NCI-H2171 treated with DMSO at 0.1 percent for 48 hours (cell line): ENCODE measurements around the gene B3GALNT1.

Experiments used
- DNase-seq: peaks from one replicate; lab custom pipeline; 2025; lab: John Stamatoyannopoulos, UW

Gene B3GALNT1, protein sequence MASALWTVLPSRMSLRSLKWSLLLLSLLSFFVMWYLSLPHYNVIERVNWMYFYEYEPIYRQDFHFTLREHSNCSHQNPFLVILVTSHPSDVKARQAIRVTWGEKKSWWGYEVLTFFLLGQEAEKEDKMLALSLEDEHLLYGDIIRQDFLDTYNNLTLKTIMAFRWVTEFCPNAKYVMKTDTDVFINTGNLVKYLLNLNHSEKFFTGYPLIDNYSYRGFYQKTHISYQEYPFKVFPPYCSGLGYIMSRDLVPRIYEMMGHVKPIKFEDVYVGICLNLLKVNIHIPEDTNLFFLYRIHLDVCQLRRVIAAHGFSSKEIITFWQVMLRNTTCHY

DNA sequence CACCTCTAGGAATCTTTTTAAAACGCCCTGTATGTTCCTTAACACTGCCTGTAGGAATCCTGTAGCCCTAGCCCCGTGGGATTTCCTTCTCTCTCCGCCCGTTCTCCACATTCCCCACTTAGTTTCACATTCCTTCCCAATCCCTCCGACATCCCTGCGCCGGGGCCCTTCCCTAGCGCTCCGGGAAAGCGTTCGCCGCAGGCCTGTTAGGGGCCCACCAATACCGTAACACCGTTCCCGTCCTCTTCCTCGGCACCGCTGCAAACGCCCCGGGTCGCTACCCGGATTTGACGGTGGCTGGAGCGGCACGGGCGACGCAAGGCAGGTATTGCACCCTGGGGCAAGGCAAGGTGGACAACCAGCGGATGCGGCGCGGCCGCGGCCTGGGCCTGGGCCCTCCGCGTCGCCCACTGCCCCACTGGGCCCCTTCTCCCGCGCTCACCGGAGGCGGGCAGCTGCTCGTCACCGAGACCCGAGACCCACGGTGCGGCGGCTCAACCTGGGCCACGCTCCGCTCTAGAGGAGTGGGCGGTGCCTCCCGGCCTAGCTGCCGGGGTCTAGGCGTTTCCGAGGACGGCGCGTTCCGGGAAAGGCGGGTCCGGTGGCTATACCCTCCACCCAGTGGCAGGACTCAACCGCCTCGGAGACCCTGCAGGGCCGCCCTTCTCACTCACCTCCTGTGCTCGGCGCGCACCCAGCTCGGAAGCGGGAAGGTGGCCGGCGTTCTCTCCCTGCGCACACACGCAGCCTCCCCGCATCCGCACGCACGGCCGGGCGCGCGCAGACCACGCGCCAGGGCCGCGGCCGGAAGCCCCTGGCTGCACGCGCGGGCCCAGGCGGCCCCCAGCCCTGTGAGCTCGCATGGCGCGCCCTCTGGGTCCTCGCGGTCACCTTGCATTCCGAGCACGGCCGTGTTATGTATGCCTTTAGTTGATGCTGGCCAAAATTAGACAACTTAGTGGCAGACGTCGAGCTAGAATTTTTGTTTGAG is at the start of gene B3GALNT1:
TSS of gene B3GALNT1 (minus strand) at position 789 of the 991 bp plus-strand sequence. CDS start 18,595 bp downstream, outside the sequence.
- peak; percentile 56 for DNase-seq

DNA sequence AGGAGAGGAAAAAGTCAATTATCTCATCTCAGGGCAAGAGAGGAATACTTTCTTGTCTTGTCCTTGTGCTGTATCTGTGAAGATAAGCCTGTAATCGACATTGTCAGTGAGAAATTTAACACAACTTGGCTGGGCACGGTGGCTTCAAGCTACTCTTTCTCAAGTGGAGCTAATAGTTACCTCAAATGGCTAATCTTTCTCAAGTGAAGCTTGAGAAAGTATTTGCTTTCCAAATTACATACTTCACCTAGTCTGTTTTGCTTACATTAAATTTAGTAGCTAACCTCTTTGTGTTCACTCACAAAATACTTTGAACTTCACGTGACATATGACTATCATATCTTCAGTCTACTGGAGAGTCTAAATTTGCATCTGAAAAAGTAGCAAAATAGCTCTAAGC is 48.3 kb upstream of the B3GALNT1 start:
- no peak for DNase-seq

DNA sequence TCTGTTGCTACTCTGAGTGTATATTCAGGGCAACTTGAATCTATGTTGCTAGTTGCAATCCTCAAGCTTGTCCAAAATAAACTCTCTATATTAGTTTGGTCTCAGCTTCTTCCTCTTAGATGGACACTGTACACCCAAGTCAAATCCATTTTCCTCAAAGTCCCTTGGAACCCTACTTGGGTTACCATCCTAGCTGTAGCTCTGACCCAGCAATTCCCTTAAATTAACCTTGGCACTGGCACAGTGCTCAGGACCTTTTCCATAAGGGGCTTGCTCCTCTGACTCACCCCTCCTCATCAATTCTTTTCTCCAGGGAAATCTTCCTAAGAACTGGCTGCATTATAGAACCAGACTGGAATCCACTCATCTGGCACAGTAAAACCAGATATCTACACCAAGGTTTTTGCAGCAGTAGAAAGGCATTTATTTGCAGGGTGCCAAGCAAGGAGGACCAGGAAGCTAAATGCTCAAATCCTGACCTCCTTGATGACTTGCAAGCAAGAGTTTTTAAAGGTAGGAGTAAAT is 44.9 kb upstream of the B3GALNT1 start:
- no peak for DNase-seq

DNA sequence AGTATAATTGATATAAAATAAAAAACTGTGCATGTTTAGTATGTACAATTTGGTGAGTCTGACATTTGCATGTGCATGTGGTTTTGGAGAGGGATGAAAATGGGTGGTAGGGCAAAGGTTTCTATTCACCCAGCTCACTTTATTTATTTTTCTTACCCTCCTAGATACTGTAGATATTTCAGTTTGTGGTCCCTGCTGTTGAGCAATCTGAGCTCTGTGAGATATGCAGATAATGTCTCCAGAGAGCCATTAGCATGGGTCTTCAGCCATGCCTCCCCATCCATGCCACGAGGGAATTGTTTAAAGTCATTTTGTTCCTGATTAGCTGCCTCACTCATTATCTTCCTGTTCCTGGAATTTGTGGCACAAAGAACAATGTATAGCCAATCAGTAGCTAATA is 44.4 kb upstream of the B3GALNT1 start:
- peak; percentile 25 for DNase-seq

DNA sequence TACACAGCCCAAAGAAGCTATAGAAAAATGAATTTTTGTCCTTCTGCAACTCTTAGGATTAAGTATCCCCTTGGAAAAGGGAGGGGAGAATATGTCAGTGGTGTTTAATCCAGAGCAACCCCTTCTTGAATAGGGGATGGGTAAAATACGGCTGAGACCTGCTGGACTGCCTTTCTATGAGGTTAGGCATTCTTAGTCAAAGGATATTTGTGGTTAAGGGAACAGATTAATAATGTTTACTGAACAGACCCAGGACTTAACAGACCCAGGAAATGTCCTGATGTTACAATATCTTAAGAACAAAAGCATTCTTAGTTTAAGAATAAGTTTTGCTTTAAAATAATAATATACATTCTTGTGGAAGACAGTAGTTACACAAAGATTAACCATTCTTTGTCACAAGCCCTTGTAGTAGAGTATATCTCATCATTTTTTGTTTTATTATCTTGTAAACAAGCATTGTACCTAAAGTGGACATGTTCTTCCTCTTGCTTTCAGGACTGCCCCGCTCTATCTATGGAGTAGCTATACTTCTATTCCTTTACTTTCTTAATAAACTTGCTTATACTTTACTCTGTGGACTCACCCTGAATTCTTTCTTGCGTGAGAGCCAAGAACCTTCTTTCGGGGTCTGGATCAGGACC is 43.8 kb upstream of the B3GALNT1 start:
- DNase-seq, result no peak

DNA sequence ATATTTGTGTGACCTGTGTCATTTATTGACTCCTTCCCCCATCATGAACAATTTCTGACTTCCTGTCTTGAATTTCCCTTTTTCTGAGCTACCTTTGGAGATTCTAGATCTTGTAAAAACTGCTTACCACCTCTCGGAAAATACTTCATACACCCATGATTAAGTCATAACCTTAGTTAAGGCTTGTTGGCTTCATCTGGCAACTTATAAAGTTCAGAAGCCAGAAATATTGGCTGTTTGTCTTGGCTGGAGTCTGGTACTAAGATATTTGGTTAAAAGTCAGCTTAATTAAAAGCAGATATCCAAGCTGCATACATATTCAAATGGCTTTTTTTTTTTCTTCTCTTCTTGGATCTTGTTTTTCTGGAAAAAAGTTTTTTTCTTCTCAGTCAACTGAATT is 37.3 kb upstream of the B3GALNT1 start:
- no peak for DNase-seq

DNA sequence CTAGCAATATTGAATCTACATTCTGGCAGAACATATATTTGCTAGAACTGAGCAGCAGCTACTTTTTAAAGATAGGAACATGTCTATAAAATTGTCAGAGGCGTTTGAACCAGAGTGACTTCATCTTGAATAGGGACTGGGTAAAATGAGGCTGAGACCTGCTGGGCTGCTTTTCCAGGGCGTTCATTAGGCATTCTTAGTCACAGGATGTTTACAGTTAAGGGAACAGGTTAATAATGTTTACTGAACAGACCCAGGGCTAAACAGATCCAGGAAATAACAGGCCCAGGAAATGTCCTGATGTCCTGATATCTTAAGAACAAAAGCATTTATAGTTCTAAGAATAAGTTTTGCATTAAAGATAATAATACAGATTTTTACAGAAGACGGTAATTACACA is 34.5 kb upstream of the B3GALNT1 start:
- no peak for DNase-seq

DNA sequence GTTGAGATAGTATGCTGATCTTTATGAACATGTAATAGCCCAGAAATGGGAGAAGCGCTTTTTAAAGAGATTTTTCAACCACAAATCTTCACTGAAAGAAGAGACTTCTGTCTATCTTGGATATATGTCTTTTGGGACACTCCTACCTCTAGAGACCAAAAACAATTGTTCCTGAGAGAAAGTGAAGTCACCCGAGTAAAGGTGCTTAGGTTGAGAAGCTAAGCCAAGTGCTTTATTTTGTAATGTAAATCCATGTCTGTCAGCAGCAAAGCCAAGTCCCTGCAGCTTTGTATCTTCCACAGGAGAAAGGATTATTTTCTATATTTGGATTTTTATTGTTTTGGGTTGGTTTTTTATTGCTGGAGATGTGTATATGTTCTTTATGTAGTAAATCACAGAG is 32.1 kb upstream of the B3GALNT1 start:
- no peak for DNase-seq

DNA sequence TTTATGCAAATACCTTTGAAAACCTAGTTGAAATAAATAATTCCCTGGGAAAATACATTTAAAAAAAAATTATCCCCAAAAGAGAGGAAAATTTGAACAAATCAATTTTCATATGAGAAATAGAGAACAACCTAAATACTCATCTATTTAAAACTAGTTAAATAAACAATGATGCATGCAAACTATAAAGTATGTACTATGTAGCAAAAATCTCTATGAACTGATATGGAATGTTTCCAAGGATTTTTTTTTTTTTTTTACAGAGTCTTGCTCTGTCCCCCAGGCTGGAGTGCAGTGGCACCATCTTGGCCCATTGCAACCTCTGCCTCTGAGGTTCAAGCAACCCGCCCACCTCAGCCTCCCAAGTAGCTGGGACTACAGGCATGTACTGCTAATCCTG is 27.2 kb upstream of the B3GALNT1 start:
- DNase-seq, result no peak

DNA sequence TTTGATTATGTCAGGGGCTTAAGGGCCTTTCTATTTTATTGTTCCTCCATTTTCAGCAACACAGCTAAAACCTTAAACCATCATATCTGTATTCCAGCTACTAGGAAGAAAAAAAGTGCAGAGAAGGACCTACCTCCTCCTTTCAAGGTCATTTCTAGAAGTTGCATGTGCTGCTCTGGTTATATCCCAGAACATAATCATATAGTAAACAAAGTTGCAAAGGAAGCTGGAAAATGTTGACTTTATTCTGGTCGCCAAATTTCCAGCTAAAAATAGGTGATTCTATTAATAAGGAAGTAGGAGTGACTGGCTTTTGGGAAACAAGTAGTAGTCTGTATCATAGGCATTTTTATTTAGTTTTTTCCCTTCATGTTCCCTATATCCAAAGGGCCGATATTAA is 21.3 kb upstream of the B3GALNT1 start:
- no peak for DNase-seq

DNA sequence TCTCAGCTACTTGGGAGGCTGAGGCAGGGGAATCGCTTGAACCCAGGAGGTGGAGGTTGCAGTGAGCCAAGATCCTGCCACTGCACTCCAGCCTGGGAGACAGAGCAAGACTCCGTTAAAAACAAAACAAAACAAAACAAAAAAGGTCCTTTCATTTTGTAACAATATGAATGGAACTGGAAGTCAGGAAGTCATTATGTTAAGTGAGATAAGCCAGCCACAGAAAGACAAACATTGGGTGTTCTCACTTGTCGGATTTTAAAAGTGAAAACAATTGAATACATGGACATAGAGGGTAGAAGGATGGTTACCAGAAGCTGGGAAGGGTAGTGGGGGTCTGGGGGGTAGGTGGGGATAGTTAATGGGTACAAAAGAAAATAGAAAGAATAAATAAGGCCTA is 12.5 kb upstream of the B3GALNT1 start:
- DNase-seq, result no peak

DNA sequence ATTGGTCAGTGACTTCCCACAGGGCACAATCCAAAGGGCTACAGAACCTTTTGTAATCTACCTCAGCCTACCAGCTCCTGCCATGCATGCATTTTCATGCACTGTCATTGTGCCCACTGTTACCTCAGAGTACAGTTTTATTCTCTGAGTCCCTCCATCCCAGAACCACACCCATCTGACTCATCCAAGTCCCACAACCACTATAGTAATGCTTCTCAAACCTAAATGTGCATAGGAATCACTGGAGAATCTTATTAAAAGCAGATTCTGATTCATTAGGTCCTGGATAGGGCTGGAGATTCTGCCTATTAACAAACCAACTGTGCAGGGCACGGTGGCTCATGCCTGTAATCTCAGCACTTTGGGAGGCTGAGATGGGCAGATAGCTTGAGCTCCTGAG is 3.7 kb upstream of the B3GALNT1 start:
- DNase-seq, result no peak

DNA sequence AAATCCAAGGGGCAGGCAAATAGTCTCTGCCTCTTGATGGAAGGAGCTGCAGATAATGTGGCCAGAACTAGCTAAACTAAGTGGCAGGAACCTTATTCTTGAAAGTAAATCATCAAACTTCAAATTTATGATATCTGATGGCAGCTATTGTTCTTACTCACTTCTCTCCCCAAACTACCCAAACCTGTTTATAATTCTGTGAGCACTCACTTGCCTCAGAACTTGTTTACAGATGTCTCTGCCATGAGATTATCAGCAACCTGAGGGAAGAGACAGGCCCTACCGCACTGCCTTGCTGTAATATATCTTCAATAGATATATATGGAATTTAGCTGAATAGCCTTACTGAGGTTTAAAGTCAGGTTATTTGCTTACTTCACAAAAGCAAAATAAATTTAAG is 2.2 kb upstream of the B3GALNT1 start:
- DNase-seq, result no peak

DNA sequence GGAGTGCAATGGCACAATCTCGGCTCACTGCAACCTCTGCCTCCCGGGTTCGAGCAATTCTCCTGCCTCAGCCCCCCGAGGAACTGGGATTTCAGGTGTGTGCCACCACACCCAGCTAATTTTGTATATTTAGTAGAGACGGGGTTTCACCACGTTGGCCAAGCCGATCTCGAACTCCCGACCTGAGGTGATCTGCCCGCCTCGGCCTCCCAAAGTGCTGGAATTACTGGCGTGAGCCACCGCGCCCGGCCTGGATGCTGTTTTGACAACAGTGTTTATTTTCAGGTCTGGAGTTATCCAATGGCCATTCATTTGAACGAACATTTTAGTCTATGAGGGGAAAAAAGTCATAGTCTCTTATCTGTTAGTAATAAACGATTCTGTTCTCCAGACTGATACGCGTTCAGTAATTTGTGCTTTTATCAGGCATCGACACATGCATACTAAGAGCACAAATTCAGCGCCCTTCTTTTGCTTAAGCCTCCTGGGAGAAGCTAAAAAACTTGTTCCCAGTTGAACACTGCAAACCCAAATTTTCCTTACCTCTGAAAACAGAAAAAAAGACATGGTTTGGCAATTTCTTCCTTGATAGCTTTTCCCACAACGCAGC is 1.3 kb downstream of the B3GALNT1 start:
- no peak for DNase-seq

DNA sequence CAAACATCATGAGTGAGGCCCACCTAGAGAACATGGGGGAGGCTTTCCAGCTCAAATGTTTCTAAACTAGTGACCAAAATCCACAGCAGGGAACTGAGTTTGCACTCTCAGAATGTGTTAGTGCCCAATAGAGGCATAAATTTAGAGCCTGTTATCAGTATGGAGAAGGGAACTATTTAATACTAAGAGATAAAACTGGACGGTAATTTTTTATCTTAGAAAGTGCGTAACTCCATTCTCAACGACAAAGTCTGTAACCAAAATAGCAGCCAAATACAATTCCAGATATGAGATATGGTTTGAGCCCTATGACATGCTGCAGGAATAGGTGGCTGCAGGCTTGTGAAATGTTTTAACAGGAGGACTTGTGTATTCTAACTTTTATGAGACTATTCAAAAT is 3.5 kb downstream of the B3GALNT1 start:
- DNase-seq, result no peak

DNA sequence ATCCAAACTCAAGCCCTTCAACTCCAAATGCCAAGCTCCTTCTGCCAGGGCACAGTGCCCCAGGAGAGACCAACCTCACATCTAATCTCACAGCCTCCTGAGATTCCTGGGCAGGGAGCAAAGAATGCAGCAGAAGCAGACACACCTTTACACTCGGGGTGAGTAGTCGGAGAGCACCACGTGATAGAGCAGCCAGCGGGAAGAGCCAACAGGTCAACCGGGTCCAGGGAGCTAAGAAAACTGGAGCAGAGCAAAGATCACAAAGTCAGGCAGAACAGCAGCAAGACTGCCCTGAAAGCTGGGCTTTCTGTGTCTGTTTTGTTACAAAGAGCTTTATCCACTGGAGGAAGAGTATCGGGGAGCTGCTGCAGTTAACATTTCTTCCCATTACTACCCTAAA is 4.2 kb downstream of the B3GALNT1 start:
- DNase-seq, result no peak

DNA sequence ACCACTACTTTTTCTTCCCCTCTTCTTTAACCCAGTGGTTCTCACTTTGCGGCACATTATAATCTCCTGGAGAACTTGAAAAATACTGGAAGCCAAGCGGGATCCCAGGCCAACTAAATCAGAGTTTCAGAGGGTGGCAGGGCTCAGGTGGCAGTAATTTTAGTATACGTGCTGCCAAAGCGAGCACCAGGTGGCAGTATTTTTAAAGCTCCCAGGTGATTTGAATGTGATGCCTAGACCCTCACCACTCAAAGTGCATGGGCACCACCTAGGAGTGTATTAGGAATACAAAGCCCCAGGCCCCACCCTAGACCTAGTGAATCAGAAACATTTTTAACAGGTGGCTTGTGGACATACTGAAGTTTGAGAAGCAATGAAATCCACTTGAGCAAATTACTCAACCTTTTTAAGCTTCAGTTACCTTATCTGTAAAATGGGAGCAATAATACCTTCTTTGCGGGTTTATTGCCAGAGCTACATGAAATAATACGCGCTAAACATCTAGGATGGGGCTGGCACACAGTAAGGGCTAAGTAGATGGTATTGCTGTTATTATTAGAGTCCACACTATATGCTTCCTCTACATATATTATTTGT is 8.3 kb downstream of the B3GALNT1 start:
- peak; percentile 66 for DNase-seq

DNA sequence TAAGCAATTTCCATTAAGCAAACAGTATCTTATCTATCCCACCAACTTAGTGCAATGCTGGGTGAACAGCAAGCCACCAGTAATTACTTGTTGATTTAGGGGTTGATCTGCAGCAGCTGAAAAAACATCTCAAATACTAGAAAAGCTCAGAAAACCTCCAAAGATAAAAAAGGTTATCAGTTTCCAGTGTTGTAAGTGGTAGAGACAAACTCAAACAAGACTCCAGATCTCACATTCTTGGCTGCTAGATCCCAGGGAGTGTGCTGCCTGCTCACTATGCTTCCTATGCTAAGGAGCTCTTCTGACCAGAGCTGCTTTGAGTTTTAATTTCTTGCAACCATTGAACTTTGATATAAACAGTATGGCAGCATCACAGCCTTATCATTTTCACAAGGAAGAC is 11.3 kb downstream of the B3GALNT1 start:
- no peak for DNase-seq

DNA sequence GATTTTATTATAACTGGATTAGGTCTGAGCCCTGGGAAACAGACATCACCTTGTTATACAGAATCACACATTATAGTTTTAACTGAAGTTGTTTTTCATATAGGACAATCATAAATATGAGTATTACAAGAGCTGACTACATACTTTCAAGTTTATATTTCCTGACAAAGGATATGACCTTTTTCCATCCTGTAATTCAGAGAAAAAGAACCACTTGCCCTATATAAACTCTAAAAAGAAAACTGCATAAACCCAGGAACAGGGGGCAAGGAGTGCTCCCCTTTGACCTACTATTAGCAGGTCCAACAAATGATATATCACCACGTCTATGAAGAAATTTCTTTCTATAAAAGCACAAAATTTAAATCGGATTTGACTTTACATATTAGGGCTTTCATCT is 20.9 kb downstream of the B3GALNT1 start:
- no peak for DNase-seq

DNA sequence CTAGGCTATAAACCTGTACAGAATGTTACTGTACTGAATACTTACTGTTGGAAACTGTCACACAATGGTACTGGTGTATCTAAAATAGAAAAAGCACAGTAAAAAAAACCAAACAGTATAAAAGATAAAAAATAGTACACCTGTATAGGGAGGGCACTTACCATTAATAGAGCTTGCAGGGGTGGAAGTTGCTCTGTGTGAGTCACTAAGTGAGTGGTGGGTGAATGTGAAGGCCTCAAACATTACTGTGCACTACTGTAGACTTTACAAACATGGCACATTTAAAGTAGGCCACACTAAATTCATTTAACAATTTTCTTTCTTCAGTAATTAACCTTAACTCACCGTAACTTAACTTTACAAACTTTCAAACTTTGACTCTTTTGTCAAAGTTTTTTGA is 22.0 kb downstream of the B3GALNT1 start:
- DNase-seq, result no peak

DNA sequence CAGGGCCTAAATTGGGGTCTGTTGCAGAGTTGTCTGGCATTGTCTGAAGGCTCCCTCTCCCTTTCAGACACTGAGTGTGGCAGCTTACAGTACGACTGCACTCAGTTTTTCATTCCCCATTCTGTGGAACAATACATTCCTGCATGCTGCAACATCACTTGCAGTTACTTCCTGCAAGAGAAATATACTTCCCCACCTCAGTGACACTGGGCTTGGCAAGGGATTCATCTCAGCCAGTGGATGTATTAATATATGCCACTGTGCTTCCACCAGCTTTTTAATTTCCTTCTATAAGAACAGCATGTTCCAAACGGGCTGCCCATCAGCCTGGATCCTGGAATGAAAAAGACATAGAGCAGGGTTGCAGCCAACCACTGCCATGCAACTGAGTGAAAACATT is 23.1 kb downstream of the B3GALNT1 start:
- no peak for DNase-seq

DNA sequence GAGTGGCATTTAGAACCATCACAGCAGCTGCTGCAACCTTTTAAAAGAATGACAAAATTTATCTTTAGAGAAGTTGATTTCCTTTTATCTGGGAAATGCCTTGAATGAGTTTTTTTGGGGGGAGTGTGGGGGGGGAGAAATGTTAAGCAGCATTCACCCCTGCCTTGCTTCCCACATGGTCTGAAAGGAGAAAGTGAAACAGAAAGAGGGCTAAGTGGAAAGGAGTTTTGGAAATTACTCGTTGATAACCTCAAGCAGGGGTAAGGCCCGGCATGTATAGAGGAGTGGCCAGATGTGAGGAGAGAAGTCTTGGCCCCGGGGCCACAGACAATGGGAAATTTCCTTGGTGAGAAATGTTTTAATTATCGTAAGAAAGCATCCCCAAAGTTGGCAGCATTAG is 23.5 kb downstream of the B3GALNT1 start:
- DNase-seq, result no peak
